ENCODE data around the gene AK2.
"Not testable (repeated sequence)": the region's sequence is repeated elsewhere in the genome, so short reads cannot be mapped to it uniquely, and the experiment has no call there.

AK2 gene

DNA sequence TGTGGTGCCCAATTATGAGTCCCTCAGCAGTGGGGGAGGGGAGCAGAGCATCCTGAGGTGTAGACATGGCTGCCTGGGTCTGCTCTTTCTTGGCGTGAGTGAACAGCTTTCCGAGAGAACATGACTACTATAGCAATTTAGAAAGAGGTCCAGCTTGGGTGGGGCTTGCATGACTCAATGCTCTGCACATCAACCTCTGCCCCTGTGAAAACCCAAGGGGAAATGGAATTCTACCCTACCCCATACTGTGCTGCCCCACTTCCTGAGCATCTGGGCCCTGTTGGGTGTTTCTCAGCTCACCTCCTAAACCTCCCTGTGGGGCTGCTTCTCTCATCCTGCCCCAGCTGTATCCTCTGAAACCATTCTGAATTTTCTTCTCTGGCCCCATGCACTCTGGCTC is 36.0 kb upstream of the AK2 start:
- DNase-seq: no peak
- no peaks in the 10 kb centered on the region for H3K9me2 ChIP-seq (replicated peaks; ENCODE audit: insufficient read depth, low read length)
- H3K27ac ChIP-seq (ENCODE audit: low read length): no peak overlapping the region
- TF ChIP-seq EZH2 (optimal IDR thresholded peaks at IDR 0.05; ENCODE audit: low read depth, low read length) (no peak), EZH2phosphoT487 (IDR thresholded peaks at IDR 0.05; ENCODE audit: low read length) (no peak)
- TF ChIP-seq, protein P1, sequence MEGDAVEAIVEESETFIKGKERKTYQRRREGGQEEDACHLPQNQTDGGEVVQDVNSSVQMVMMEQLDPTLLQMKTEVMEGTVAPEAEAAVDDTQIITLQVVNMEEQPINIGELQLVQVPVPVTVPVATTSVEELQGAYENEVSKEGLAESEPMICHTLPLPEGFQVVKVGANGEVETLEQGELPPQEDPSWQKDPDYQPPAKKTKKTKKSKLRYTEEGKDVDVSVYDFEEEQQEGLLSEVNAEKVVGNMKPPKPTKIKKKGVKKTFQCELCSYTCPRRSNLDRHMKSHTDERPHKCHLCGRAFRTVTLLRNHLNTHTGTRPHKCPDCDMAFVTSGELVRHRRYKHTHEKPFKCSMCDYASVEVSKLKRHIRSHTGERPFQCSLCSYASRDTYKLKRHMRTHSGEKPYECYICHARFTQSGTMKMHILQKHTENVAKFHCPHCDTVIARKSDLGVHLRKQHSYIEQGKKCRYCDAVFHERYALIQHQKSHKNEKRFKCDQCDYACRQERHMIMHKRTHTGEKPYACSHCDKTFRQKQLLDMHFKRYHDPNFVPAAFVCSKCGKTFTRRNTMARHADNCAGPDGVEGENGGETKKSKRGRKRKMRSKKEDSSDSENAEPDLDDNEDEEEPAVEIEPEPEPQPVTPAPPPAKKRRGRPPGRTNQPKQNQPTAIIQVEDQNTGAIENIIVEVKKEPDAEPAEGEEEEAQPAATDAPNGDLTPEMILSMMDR (IDR thresholded peaks at IDR 0.05; ENCODE audit: low read length): no peak
- H3K27me3 ChIP-seq (replicated peaks; ENCODE audit: insufficient read depth, low read length): no peaks in the 10 kb centered on the region
- H3K4me1 ChIP-seq (ENCODE audit: low read length): no peaks in the 10 kb centered on the region
- no peaks in the 10 kb centered on the region for H3K79me2 ChIP-seq (ENCODE audit: low read length)
- no peaks in the 10 kb centered on the region for H4K20me1 ChIP-seq (ENCODE audit: insufficient read depth, low read length)
- no peak overlapping the region for H3K9ac ChIP-seq (ENCODE audit: low read length)
- no peak overlapping the region for H3K4me3 ChIP-seq (ENCODE audit: low read length)
- H3K4me2 ChIP-seq (ENCODE audit: low read depth, low read length): no peak overlapping the region
- H3K9me3 ChIP-seq (replicated peaks; ENCODE audit: insufficient read depth, low read length): no peaks in the 10 kb centered on the region
- H3K36me3 ChIP-seq (replicated peaks; ENCODE audit: insufficient read depth, low read length): no peaks in the 10 kb centered on the region
- no peaks in the 10 kb centered on the region for H3F3A ChIP-seq (ENCODE audit: insufficient read depth, low read length)
- H2AFZ ChIP-seq (ENCODE audit: low read length): no peak overlapping the region

DNA sequence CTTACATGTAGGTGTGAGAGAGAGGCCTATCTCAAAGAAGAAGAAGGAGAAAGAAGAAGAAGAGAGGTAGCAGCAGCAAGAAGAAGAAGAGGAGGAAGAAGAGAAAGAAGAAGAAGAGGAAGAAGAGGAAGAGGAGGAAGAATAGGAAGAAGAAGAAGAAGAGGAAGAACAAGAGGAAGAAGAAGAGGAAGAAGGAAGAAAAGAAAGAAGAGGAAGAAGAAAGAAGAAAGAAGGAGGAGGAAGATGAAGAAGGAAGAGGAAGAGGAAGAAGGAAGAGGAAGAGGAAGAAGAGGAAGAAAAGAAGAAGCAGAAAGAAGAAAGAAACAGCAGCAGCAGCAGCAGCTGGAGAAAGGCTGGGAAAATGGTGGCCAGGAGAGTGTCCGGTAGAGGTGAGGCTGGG is 33.9 kb upstream of the AK2 start:
- H4K20me1 ChIP-seq (ENCODE audit: insufficient read depth, low read length): no peaks in the 10 kb centered on the region
- H2AFZ ChIP-seq (ENCODE audit: low read length): no peak overlapping the region
- H3K4me2 ChIP-seq (ENCODE audit: low read depth, low read length): no peak overlapping the region
- no peak for DNase-seq
- H3K27me3 ChIP-seq (replicated peaks; ENCODE audit: insufficient read depth, low read length): no peaks in the 10 kb centered on the region
- H3K4me3 ChIP-seq (ENCODE audit: low read length): no peak overlapping the region
- no peaks in the 10 kb centered on the region for H3K9me3 ChIP-seq (replicated peaks; ENCODE audit: insufficient read depth, low read length)
- H3K79me2 ChIP-seq (ENCODE audit: low read length): no peaks in the 10 kb centered on the region
- TF ChIP-seq EZH2 (optimal IDR thresholded peaks at IDR 0.05; ENCODE audit: low read depth, low read length): no peak
- no peaks in the 10 kb centered on the region for H3K36me3 ChIP-seq (replicated peaks; ENCODE audit: insufficient read depth, low read length)
- H3K9me2 ChIP-seq (replicated peaks; ENCODE audit: insufficient read depth, low read length): no peaks in the 10 kb centered on the region
- no peaks in the 10 kb centered on the region for H3F3A ChIP-seq (ENCODE audit: insufficient read depth, low read length)
- no peak overlapping the region for H3K27ac ChIP-seq (ENCODE audit: low read length)
- no peaks in the 10 kb centered on the region for H3K4me1 ChIP-seq (ENCODE audit: low read length)
- no peak overlapping the region for H3K9ac ChIP-seq (ENCODE audit: low read length)

DNA sequence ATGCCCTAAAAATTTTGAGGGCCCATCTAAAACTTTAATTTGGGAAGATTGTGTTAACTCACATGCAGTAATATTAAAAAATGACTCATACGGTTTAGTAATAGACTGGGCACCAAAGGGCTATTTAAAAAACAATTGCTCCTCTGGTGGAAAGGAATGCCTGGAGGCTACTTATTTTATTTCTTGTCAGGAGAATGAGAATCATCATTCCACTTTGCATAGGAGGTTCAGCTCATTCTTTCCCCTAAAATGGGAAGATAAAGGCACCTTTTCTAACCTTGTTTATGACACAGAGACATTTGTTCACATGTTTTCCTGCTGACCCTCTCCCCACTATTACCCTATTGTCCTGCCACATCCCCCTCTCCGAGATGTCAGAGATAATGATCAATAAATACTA is 31.4 kb upstream of the AK2 start:
- not testable (repeated sequence) for H3K27me3 ChIP-seq (replicated peaks; ENCODE audit: insufficient read depth, low read length); H3K9ac ChIP-seq (ENCODE audit: low read length); DNase-seq; H3K9me2 ChIP-seq (replicated peaks; ENCODE audit: insufficient read depth, low read length); H3K79me2 ChIP-seq (ENCODE audit: low read length); H3F3A ChIP-seq (ENCODE audit: insufficient read depth, low read length); H3K4me3 ChIP-seq (ENCODE audit: low read length); H3K4me2 ChIP-seq (ENCODE audit: low read depth, low read length); H2AFZ ChIP-seq (ENCODE audit: low read length); H4K20me1 ChIP-seq (ENCODE audit: insufficient read depth, low read length); H3K27ac ChIP-seq (ENCODE audit: low read length); H3K9me3 ChIP-seq (replicated peaks; ENCODE audit: insufficient read depth, low read length); H3K36me3 ChIP-seq (replicated peaks; ENCODE audit: insufficient read depth, low read length); H3K4me1 ChIP-seq (ENCODE audit: low read length)

- not testable (repeated sequence) for DNase-seq; H3K79me2 ChIP-seq (ENCODE audit: low read length); H3K4me2 ChIP-seq (ENCODE audit: low read depth, low read length); H4K20me1 ChIP-seq (ENCODE audit: insufficient read depth, low read length); H2AFZ ChIP-seq (ENCODE audit: low read length); H3K9me3 ChIP-seq (replicated peaks; ENCODE audit: insufficient read depth, low read length); H3K4me3 ChIP-seq (ENCODE audit: low read length); H3K27me3 ChIP-seq (replicated peaks; ENCODE audit: insufficient read depth, low read length); H3K9ac ChIP-seq (ENCODE audit: low read length); H3K9me2 ChIP-seq (replicated peaks; ENCODE audit: insufficient read depth, low read length); H3K27ac ChIP-seq (ENCODE audit: low read length); H3K4me1 ChIP-seq (ENCODE audit: low read length); H3F3A ChIP-seq (ENCODE audit: insufficient read depth, low read length); H3K36me3 ChIP-seq (replicated peaks; ENCODE audit: insufficient read depth, low read length)
Measured at GRCh38 chr1:33066477-33066876, 29.8 kb upstream of the AK2 start.

DNA sequence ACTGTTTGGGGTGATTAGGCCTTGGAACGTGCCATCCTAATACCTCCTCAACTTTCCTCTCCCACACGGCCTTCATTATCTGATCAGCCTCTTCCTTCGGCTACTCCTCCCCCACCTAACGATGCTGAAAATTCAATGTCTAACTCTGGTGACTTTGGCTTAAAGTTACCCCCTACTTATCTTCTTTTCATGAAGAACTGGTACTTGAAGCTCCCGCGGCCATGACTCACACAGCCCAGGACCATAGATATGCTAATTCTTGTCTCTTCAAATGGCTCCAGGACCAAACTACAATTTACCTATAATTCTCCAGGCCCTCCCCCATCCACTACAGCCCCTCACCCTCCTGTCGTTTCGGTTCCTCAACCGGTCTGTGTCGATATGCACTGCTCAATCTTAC is 28.6 kb upstream of the AK2 start:
- Histone ChIP-seq H3K4me1 (ENCODE audit: low read length) (no peaks in the 10 kb centered on the region), H4K20me1 (ENCODE audit: insufficient read depth, low read length) (no peaks in the 10 kb centered on the region), H2AFZ (ENCODE audit: low read length) (no peak overlapping the region), H3K9me2 (replicated peaks; ENCODE audit: insufficient read depth, low read length) (no peaks in the 10 kb centered on the region), H3K79me2 (ENCODE audit: low read length) (no peaks in the 10 kb centered on the region), H3K9me3 (replicated peaks; ENCODE audit: insufficient read depth, low read length) (no peaks in the 10 kb centered on the region), H3K9ac (ENCODE audit: low read length) (no peak overlapping the region), H3K4me2 (ENCODE audit: low read depth, low read length) (no peak overlapping the region), H3K27ac (ENCODE audit: low read length) (no peak overlapping the region), H3F3A (ENCODE audit: insufficient read depth, low read length) (no peaks in the 10 kb centered on the region), H3K36me3 (replicated peaks; ENCODE audit: insufficient read depth, low read length) (no peaks in the 10 kb centered on the region), H3K4me3 (ENCODE audit: low read length) (no peak overlapping the region), H3K27me3 (replicated peaks; ENCODE audit: insufficient read depth, low read length) (no peaks in the 10 kb centered on the region)
- DNase-seq: no peak
- TF ChIP-seq EZH2 (optimal IDR thresholded peaks at IDR 0.05; ENCODE audit: low read depth, low read length): no peak
- TF ChIP-seq, protein P1 (IDR thresholded peaks at IDR 0.05; ENCODE audit: low read length): no peak
- no peak for TF ChIP-seq EZH2phosphoT487 (IDR thresholded peaks at IDR 0.05; ENCODE audit: low read length)

- not testable (repeated sequence) for H3K9me2 ChIP-seq (replicated peaks; ENCODE audit: insufficient read depth, low read length); H3K36me3 ChIP-seq (replicated peaks; ENCODE audit: insufficient read depth, low read length); H3K4me2 ChIP-seq (ENCODE audit: low read depth, low read length); H3K9ac ChIP-seq (ENCODE audit: low read length); H3K9me3 ChIP-seq (replicated peaks; ENCODE audit: insufficient read depth, low read length); H3K27ac ChIP-seq (ENCODE audit: low read length); H2AFZ ChIP-seq (ENCODE audit: low read length); H3K4me1 ChIP-seq (ENCODE audit: low read length); DNase-seq; H3K27me3 ChIP-seq (replicated peaks; ENCODE audit: insufficient read depth, low read length); H3K4me3 ChIP-seq (ENCODE audit: low read length); H3K79me2 ChIP-seq (ENCODE audit: low read length); H4K20me1 ChIP-seq (ENCODE audit: insufficient read depth, low read length); H3F3A ChIP-seq (ENCODE audit: insufficient read depth, low read length)
Measured at GRCh38 chr1:33064284-33064683, 27.6 kb upstream of the AK2 start.

All from MM.1S (cell line).